ENCODE measurements around the gene SOX13.

The SOX13 gene

GRCh38 chr1:204154568-204155255 is 81.8 kb downstream of the SOX13 start:
- no peak for DNase-seq (ENCODE audit: low read depth)

DNA sequence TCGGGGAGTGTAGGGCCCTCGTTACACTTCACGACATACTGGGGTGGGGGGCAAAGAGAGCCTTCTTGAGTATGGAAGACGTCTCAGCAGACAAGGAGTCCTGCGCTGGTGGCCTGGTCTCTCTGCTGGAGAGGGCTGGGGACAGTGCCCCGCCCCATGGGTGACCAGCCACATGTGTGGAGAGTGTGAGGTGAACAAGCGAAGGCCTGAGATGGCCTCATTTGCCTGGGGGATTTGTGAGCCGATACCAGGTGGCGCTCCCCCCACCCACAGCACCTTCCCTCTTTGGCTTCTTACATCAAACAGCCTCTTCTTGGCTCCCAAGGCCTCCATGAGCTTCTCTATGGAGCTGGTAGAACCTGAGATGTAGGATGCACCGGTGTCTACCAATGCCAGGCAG is 83.0 kb downstream of the SOX13 start:
- no peak for DNase-seq (ENCODE audit: low read depth)

DNA sequence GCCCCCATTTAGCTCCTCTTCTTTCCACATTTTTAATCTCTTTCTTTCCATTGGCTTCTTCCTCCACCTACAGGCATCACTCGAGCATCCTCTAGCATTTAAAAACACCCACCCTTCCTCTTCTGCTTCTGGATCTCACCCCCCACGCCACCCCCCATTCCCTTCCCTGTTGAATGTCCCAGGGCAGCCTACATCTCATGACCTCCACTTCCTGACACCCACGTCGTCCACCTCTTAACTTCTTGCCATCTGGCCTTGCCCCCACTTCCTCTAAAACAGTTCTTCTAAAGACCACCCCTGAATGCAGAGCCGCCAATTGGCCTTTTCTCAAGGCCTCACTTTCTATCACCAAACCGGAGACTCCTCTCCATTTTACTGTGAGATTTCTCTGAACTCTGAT is 85.0 kb downstream of the SOX13 start:
- no peak for DNase-seq (ENCODE audit: low read depth)

GRCh38 chr1:204161609-204162493 is 88.9 kb downstream of the SOX13 start:
- DNase-seq (ENCODE audit: low read depth) = no peak

DNA sequence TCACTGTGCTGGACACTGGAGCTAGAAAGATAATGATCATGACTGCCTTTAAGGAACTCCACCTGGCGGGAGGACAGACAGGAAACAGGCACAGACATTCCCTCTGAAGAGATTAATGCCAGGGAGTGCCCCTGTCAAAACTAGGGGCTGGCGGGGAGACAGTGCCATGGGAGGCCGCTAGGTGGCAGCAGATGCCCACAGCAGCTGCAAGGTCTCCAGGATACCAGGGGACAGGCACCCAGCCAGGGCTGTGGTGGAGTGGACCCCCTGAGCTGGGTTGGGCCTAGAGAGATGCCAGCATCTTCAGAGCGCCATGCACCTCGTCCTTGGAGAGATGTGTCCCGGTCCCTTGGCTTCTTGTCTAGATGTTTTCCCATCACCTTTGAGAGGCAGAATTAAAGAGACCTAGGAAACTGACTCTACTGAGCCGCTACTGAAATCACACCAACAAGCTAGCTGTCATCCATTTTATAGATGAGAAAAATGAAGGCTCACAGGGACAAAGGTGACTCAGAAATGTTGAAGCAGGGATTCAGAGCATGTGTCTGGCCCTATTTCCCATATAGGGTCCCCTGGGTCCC is 89.7 kb downstream of the SOX13 start:
- peak; percentile 63 for DNase-seq (ENCODE audit: low read depth)

DNA sequence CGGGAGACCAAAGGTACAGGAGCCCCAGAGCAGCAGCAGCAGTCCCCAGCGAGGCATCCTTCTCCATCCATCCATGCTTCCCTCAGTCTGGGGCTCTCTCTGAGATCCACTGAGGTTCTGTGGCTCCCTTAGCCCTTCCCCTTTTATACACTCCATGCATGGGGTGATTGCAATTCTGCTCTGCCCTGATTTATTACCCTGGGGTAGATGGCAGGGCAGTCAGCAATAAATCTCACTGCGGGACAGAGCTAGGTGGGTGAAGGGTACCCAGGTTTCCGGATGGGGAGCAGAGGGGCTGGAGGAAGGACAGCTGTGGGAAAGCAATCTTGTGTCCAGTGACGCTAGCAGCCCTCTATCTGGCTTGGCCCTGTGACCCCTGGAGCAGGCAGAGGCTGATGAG is 93.3 kb downstream of the SOX13 start, which contains the start of gene REN:
Gene REN (minus strand): TSS at position 119 of the 400 bp plus-strand sequence. CDS start 44 bp downstream, at position 75.
- no peak for DNase-seq (ENCODE audit: low read depth)

- no peak for DNase-seq (ENCODE audit: low read depth)
These were observed 94.8 kb downstream of the SOX13 start for GRCh38 chr1:204167730-204168129.

DNA sequence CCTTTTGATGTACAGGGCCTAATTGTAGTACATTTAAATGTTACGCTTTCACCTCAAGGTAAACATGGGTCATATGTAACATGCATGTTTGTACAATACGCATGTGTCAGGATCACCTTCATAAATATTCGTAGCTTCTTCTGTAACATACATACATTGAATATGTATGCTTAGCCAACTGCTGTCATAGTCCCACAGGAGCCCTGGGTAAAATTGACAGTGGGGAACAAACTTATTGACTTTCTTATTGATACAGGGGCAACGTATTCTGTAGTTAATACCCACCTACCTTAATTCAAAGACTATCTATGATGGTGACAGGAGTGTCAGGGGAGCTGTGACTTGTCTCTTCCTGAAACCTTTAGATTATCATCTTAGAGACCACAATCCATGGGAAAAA is 96.9 kb downstream of the SOX13 start:
- no peak for DNase-seq (ENCODE audit: low read depth)

- no peak for DNase-seq (ENCODE audit: low read depth)
These were observed 97.7 kb downstream of the SOX13 start for GRCh38 chr1:204170494-204171155.

- no peak for DNase-seq (ENCODE audit: low read depth)
These were observed 98.8 kb downstream of the SOX13 start for GRCh38 chr1:204171751-204172178.

DNA sequence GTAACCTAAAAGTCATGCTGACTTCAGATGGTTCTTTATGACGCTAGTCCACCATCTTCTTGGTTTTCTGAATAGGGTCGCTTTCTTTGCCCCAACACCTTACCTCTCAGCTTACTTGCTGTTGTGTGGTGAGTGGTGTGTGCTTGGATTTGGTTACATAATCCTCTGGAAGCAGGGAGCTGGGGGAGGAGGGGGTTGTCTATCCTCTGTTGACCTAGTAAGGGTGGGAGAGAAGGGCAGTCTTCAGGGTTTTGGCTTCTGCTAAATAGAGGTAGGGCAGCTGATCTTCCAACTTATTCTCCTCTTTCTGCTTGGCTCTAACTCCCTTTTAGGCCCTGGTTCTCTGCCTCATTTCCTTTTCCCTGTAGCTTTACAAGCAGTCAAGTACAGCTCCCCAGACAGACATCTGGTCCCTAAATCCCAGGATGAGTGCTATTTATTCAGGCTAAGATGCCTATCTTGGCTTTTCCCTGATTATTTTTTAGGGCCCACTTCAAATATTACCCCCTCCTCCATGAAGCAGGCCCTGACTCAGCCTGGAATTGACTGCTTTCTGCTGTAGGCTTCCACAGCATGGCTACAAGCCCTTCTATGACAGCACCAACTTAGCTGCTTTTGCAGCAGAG is 99.6 kb downstream of the SOX13 start:
- DNase-seq (ENCODE audit: low read depth) = no peak

DNA sequence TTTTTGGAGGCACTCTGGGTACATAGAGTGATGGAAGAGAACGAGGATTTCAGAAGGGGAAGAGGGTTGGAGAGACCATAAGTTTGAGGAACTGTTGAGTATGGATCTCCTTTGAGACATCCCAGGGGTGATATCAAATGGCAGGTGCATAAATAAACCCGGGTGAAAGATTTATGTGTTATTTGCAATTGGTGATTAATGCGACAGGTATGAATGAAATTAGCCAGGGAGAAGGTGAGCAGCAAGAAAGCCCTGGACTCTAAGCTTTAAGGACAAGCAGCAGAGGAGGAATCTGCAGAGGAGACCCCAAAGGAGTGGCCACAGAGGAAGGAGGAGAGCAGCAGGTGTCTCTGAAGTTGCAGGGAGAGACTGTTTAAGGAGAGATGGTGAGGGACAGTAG is 102.0 kb downstream of the SOX13 start:
- DNase-seq (ENCODE audit: low read depth) = no peak

- no peak for DNase-seq (ENCODE audit: low read depth)
These were observed 103.1 kb downstream of the SOX13 start for GRCh38 chr1:204176049-204176448.

- DNase-seq (ENCODE audit: low read depth) = no peak
These were observed 104.2 kb downstream of the SOX13 start for GRCh38 chr1:204177133-204177532.
